ENCODE measurements around the gene MCM8.

- TF ChIP-seq, protein P1, sequence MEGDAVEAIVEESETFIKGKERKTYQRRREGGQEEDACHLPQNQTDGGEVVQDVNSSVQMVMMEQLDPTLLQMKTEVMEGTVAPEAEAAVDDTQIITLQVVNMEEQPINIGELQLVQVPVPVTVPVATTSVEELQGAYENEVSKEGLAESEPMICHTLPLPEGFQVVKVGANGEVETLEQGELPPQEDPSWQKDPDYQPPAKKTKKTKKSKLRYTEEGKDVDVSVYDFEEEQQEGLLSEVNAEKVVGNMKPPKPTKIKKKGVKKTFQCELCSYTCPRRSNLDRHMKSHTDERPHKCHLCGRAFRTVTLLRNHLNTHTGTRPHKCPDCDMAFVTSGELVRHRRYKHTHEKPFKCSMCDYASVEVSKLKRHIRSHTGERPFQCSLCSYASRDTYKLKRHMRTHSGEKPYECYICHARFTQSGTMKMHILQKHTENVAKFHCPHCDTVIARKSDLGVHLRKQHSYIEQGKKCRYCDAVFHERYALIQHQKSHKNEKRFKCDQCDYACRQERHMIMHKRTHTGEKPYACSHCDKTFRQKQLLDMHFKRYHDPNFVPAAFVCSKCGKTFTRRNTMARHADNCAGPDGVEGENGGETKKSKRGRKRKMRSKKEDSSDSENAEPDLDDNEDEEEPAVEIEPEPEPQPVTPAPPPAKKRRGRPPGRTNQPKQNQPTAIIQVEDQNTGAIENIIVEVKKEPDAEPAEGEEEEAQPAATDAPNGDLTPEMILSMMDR (conservative IDR thresholded peaks at IDR 0.05; ENCODE audit: low read length): no peak
- TF ChIP-seq EZH2phosphoT487 (IDR thresholded peaks at IDR 0.05; ENCODE audit: borderline replicate concordance, low read depth, low read length): no peak
These were observed 87.8 kb downstream of the MCM8 start for GRCh38 chr20:6038256-6038655.

All from OCI-LY7 (cell line).